HCT116 (cell line): ENCODE measurements around the gene BSX. TPM values are rescaled to one million over a fixed set of nuclear protein-coding genes. Genes with fewer than 3 reads are reported as not detected.

Source experiments
- ATAC-seq: fragments of 200-7000 bp; cut with Tn5 transposase; 2 replicates; pipeline ENCODE4 v1.9.1; 2020; ENCODE audit warnings: mild to moderate bottlenecking, moderate library complexity
- BruUV-seq: library from RNA; stranded (reverse); fragments of 400-500 nt; replicated peaks from 2 replicates; lab custom pipeline; 2021; lab: Mats Ljungman, UMichigan
- CTCF ChIA-PET: fragments of 300-600 bp; sonication (Branson Sonifier 250); formaldehyde crosslinking; loops from one replicate; lab custom pipeline; 2021; ENCODE audit warnings: antibody characterized with exemption; lab: Charles Lee
- POLR2A ChIA-PET: fragments of 300-600, 350-600 bp; sonication (Branson Sonifier 250); formaldehyde crosslinking; loops from one replicate; lab custom pipeline; 2021; ENCODE audit warnings: antibody characterized with exemption; lab: Charles Lee
- RAD21 ChIA-PET, 2 experiments: fragments of 300-600 bp; sonication (Branson Sonifier 250); formaldehyde crosslinking; loops; one replicate each; lab custom pipeline; 2023; ENCODE audit warnings: low total read pairs in 2 of 2; ENCODE audit not compliant: uncharacterized antibody in 2 of 2, unreplicated experiment in 2 of 2, low non-redundant PET in 1 of 2; lab: Charles Lee
- DNase-seq: peaks from one replicate; pipeline ENCODE4 v3.0.0-alpha.2; 2010; ENCODE audit warnings: low read depth, low spot score
- H2AFZ ChIP-seq: fragments of 200-600 bp; shearing (Covaris generic), sonication (generic); 2 replicates; pipeline ENCODE4 v1.6.1; 2017; ENCODE audit warnings: low read depth, mixed run types, mixed read lengths, antibody characterized with exemption, low read length; ENCODE audit not compliant: poor library complexity, severe bottlenecking
- H3K27ac ChIP-seq: 2 replicates; pipeline ENCODE4 v1.5.1; 2012; ENCODE audit warnings: low read depth, low read length
- H3K27me3 ChIP-seq: fragments of 200-600 bp; sonication (generic); 2 replicates; pipeline ENCODE4 v1.6.1; 2016; ENCODE audit warnings: mixed run types, low read length, mixed read lengths; ENCODE audit not compliant: insufficient read depth
- H3K36me3 ChIP-seq, 2 experiments: fragments of 200-500 bp in 1 of 2; fragments of 200-600 bp in 1 of 2; sonication (Bioruptor generic) in 1 of 2; sonication (generic) in 1 of 2; 2 replicates each; pipeline versions ENCODE4 v1.5.1 to v1.6.1; 2014 to 2016; ENCODE audit warnings: low read length in 2 of 2, inconsistent platforms in 1 of 2, mixed read lengths in 1 of 2, mixed run types in 1 of 2; ENCODE audit not compliant: insufficient read depth in 2 of 2, control insufficient read depth in 1 of 2
- H3K4me1 ChIP-seq, 2 experiments: fragments of 200-600 bp in 1 of 2; sonication (generic) in 1 of 2; 2 replicates each; pipeline versions ENCODE4 v1.5.1 to v1.6.1; 2012 to 2017; ENCODE audit warnings: low read length in 2 of 2, inconsistent platforms in 1 of 2, mild to moderate bottlenecking in 1 of 2, mixed read lengths in 1 of 2, mixed run types in 1 of 2, moderate library complexity in 1 of 2; ENCODE audit not compliant: insufficient read depth in 2 of 2, control insufficient read depth in 1 of 2
- H3K4me2 ChIP-seq: fragments of 200-600 bp; sonication (generic); 2 replicates; pipeline ENCODE4 v1.6.1; 2017; ENCODE audit warnings: mixed run types, low read length, mixed read lengths
- H3K4me3 ChIP-seq, 2 experiments: fragments of 200-600 bp in 1 of 2; sonication (generic) in 1 of 2; replicated peaks in 1 of 2; 2 replicates each; pipeline ENCODE4 v1.5.1; 2011 to 2016; ENCODE audit warnings: low read length in 2 of 2, control low read depth in 1 of 2, low read depth in 1 of 2, mild to moderate bottlenecking in 1 of 2, mixed read lengths in 1 of 2, mixed run types in 1 of 2
- H3K79me2 ChIP-seq: fragments of 200-600 bp; sonication (generic); 2 replicates; pipeline ENCODE4 v1.6.1; 2017; ENCODE audit warnings: mild to moderate bottlenecking, mixed run types, low read length, moderate library complexity, mixed read lengths; ENCODE audit not compliant: insufficient read depth
- H3K9ac ChIP-seq: fragments of 200-600 bp; sonication (generic); 2 replicates; pipeline ENCODE4 v1.6.1; 2016; ENCODE audit warnings: low read length, mixed read lengths
- H3K9me2 ChIP-seq: fragments of 200-600 bp; sonication (generic), shearing (Covaris generic); 2 replicates; pipeline ENCODE4 v1.6.1; 2017; ENCODE audit warnings: mixed run types, mild to moderate bottlenecking, moderate library complexity; ENCODE audit not compliant: insufficient read depth
- H3K9me3 ChIP-seq, 2 experiments: fragments of 200-500 bp in 1 of 2; fragments of 200-600 bp in 1 of 2; sonication (Bioruptor generic) in 1 of 2; sonication (generic) in 1 of 2; 2 replicates each; pipeline ENCODE4 v1.6.1; 2014 to 2017; ENCODE audit warnings: low read length in 2 of 2, mixed read lengths in 2 of 2, inconsistent platforms in 1 of 2, low read depth in 1 of 2, mild to moderate bottlenecking in 1 of 2, mixed run types in 1 of 2, moderate library complexity in 1 of 2; ENCODE audit not compliant: control insufficient read depth in 1 of 2, insufficient read depth in 1 of 2
- H4K20me1 ChIP-seq: fragments of 200-600 bp; sonication (generic), shearing (Covaris generic); 2 replicates; pipeline ENCODE4 v1.6.1; 2017; ENCODE audit warnings: mixed run types, mild to moderate bottlenecking, moderate library complexity; ENCODE audit not compliant: insufficient read depth
- ATF3 ChIP-seq: IDR thresholded peaks from 2 replicates; pipeline ENCODE4 v1.6.1; 2012
- CEBPB ChIP-seq: IDR thresholded peaks from 2 replicates; pipeline ENCODE4 v1.6.1; 2012; ENCODE audit warnings: low read depth
- EZH2 ChIP-seq: fragments of 200-600 bp; sonication (generic); IDR thresholded peaks from 2 replicates; pipeline ENCODE4 v1.6.1; 2017; ENCODE audit warnings: antibody characterized with exemption, mixed run types
- EZH2phosphoT487 ChIP-seq: fragments of 200-600 bp; IDR thresholded peaks from 2 replicates; pipeline ENCODE4 v1.6.1; 2018; ENCODE audit warnings: antibody characterized with exemption, borderline replicate concordance
- FOSL1 ChIP-seq: IDR thresholded peaks from 2 replicates; pipeline ENCODE4 v1.6.1; 2012; ENCODE audit warnings: low read depth
- JUND ChIP-seq: IDR thresholded peaks from 2 replicates; pipeline ENCODE4 v1.6.1; 2012
- MAX ChIP-seq: IDR thresholded peaks from 2 replicates; pipeline ENCODE4 v1.6.1; 2012
- POLR2A ChIP-seq: IDR thresholded peaks from 2 replicates; pipeline ENCODE4 v1.7.0; 2011; ENCODE audit warnings: borderline replicate concordance; ENCODE audit not compliant: insufficient read depth, insufficient read length; ENCODE audit errors: extremely low read depth
- POLR2AphosphoS5 ChIP-seq: IDR thresholded peaks from 2 replicates; pipeline ENCODE4 v1.6.1; 2011; ENCODE audit warnings: mild to moderate bottlenecking, low read depth, low read length, moderate library complexity
- SIN3A ChIP-seq: IDR thresholded peaks from 2 replicates; pipeline ENCODE4 v1.6.1; 2012; ENCODE audit warnings: low read depth
- TCF7L2 ChIP-seq: IDR thresholded peaks from 2 replicates; pipeline ENCODE4 v1.7.0; 2011; ENCODE audit warnings: borderline replicate concordance, inconsistent platforms; ENCODE audit not compliant: insufficient read depth, insufficient read length; ENCODE audit errors: extremely low read depth
- YY1 ChIP-seq: IDR thresholded peaks from 2 replicates; pipeline ENCODE4 v1.6.1; 2011; ENCODE audit warnings: low read length, low read depth, moderate library complexity, mild to moderate bottlenecking; ENCODE audit not compliant: insufficient replicate concordance; ENCODE audit errors: extremely low read depth
- ZFX ChIP-seq: fragments of 450-650 bp; IDR thresholded peaks from 2 replicates; pipeline ENCODE4 v1.6.1; 2017
- intact Hi-C: fragments of 100-400 bp; cut with micrococcal nuclease; formaldehyde crosslinking; loops from 2 replicates; pipeline ENCODE4 v1.10.0; 2022
- total RNA-seq: library from RNA; stranded (reverse); gene quantifications from one replicate; pipeline ENCODE4 v1.2.1, GENCODE V29; 2021; ENCODE audit not compliant: unreplicated experiment
- TF ChIP-seq, protein P1 (sequence below): IDR thresholded peaks from 2 replicates; pipeline ENCODE4 v1.6.1; 2012; ENCODE audit warnings: low read depth

BSX gene
- total RNA-seq, 1 experiment from 2014 or later = not detected

DNA sequence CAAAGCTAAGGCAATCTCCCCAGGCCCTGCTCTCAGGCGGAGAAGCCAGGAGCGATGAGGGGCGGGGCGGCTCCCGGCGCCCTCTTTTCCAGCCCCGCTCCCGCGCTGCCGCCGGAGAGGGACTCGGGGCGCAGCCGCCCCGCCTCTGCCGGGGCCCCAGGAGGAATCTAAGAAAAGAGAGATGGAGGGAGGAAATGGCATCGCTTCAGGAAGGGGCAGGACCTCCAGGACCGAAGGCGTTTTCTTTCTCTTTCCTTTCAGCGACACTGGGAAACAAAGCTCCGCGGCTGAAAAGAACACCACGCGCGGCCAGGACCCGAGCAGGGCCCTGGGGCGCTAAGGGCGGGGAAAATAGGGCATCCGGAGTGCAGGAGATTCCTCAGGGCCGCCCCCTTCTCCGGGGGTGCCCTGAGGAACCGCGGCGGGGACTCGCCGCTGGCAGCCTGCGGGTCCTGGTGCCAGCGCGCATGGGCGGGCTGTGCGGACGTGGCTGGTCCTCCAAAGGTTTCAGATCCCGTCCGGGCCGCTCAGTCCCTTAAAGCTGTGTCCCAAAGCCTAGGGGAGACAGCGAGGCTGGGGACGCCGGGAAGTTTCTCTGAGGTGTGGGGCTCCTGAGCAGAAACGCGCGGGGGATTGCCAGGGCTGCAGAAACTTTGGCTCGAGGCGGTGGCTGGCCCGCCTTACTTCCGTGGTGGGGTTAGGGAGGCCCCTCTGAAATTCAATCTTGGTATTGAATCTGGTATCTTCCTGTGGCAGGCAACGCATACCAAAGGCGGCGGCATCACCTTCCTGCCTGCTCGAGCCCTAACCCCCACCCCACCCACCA is 2.8 kb upstream of the BSX start:
- Histone ChIP-seq H3K9me3 (no peaks in the 10 kb centered on the region), H3K9me2 (no peaks in the 10 kb centered on the region), H3K79me2 (no peaks in the 10 kb centered on the region), H3K36me3 (no peaks in the 10 kb centered on the region), H3K9ac (no peak overlapping the region), H3K4me2 (no peak overlapping the region), H3K4me3 (no peak overlapping the region), H3K27ac (no peak overlapping the region), H2AFZ (no peak overlapping the region), H3K4me1 (no peaks in the 10 kb centered on the region), H3K27me3 (peaks cover 55% of the 10 kb centered on the region), H4K20me1 (no peaks in the 10 kb centered on the region)
- BruUV-seq = no TSS peak
- ATAC-seq (no peak), DNase-seq (no peak)
- RAD21 ChIA-PET = no interaction called here
- no peak for TF ChIP-seq SIN3A
- no peak for TF ChIP-seq MAX
- intact Hi-C loops = no loop called here
- CTCF ChIA-PET = no interaction called here
- POLR2A ChIA-PET = no interaction called here

GRCh38 chr11:122983438-122984185 is 2.0 kb upstream of the BSX start:
- no peak for ATAC-seq
- ChIA-PET CTCF (no interaction called here), RAD21 (no interaction called here)

More at GRCh38 chr11:122983438-122984185, 2.0 kb upstream of the BSX start:
- Histone ChIP-seq H3K9me2 (no peaks in the 10 kb centered on the region), H4K20me1 (no peaks in the 10 kb centered on the region), H3K27ac (no peak overlapping the region), H3K4me2 (no peak overlapping the region), H3K4me1 (no peaks in the 10 kb centered on the region), H3K4me3 (no peak overlapping the region), H3K79me2 (no peaks in the 10 kb centered on the region), H3K36me3 (no peaks in the 10 kb centered on the region), H3K9me3 (no peaks in the 10 kb centered on the region), H3K27me3 (peaks cover 54% of the 10 kb centered on the region), H2AFZ (no peak overlapping the region), H3K9ac (no peak overlapping the region)
- TF ChIP-seq ZFX (no peak), SIN3A (no peak), YY1 (no peak), POLR2AphosphoS5 (no peak), TCF7L2 (no peak), EZH2 (no peak), CEBPB (no peak), EZH2phosphoT487 (no peak), FOSL1 (no peak), ATF3 (no peak), POLR2A (no peak), JUND (no peak)
- TF ChIP-seq, protein P1, sequence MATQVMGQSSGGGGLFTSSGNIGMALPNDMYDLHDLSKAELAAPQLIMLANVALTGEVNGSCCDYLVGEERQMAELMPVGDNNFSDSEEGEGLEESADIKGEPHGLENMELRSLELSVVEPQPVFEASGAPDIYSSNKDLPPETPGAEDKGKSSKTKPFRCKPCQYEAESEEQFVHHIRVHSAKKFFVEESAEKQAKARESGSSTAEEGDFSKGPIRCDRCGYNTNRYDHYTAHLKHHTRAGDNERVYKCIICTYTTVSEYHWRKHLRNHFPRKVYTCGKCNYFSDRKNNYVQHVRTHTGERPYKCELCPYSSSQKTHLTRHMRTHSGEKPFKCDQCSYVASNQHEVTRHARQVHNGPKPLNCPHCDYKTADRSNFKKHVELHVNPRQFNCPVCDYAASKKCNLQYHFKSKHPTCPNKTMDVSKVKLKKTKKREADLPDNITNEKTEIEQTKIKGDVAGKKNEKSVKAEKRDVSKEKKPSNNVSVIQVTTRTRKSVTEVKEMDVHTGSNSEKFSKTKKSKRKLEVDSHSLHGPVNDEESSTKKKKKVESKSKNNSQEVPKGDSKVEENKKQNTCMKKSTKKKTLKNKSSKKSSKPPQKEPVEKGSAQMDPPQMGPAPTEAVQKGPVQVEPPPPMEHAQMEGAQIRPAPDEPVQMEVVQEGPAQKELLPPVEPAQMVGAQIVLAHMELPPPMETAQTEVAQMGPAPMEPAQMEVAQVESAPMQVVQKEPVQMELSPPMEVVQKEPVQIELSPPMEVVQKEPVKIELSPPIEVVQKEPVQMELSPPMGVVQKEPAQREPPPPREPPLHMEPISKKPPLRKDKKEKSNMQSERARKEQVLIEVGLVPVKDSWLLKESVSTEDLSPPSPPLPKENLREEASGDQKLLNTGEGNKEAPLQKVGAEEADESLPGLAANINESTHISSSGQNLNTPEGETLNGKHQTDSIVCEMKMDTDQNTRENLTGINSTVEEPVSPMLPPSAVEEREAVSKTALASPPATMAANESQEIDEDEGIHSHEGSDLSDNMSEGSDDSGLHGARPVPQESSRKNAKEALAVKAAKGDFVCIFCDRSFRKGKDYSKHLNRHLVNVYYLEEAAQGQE = no peak
- POLR2A ChIA-PET = no interaction called here
- intact Hi-C loops = no loop called here
- no TSS peak for BruUV-seq
- no peak for DNase-seq
